ENCODE data around the gene FCSK.

- TF ChIP-seq, protein P1, sequence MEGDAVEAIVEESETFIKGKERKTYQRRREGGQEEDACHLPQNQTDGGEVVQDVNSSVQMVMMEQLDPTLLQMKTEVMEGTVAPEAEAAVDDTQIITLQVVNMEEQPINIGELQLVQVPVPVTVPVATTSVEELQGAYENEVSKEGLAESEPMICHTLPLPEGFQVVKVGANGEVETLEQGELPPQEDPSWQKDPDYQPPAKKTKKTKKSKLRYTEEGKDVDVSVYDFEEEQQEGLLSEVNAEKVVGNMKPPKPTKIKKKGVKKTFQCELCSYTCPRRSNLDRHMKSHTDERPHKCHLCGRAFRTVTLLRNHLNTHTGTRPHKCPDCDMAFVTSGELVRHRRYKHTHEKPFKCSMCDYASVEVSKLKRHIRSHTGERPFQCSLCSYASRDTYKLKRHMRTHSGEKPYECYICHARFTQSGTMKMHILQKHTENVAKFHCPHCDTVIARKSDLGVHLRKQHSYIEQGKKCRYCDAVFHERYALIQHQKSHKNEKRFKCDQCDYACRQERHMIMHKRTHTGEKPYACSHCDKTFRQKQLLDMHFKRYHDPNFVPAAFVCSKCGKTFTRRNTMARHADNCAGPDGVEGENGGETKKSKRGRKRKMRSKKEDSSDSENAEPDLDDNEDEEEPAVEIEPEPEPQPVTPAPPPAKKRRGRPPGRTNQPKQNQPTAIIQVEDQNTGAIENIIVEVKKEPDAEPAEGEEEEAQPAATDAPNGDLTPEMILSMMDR (IDR thresholded peaks at IDR 0.05; ENCODE audit: insufficient read depth, low read depth, low read length): no peak
- TF ChIP-seq EZH2 (IDR thresholded peaks at IDR 0.05; ENCODE audit: insufficient read depth, low read length): no peak
Measured at GRCh38 chr16:70410734-70411133, 43.7 kb upstream of the FCSK start.
